ENCODE results near the gene SHMT1.
"Not testable (repeated sequence)": the region's sequence is repeated elsewhere in the genome, so short reads cannot be mapped to it uniquely, and the experiment has no call there.

SHMT1 gene

DNA sequence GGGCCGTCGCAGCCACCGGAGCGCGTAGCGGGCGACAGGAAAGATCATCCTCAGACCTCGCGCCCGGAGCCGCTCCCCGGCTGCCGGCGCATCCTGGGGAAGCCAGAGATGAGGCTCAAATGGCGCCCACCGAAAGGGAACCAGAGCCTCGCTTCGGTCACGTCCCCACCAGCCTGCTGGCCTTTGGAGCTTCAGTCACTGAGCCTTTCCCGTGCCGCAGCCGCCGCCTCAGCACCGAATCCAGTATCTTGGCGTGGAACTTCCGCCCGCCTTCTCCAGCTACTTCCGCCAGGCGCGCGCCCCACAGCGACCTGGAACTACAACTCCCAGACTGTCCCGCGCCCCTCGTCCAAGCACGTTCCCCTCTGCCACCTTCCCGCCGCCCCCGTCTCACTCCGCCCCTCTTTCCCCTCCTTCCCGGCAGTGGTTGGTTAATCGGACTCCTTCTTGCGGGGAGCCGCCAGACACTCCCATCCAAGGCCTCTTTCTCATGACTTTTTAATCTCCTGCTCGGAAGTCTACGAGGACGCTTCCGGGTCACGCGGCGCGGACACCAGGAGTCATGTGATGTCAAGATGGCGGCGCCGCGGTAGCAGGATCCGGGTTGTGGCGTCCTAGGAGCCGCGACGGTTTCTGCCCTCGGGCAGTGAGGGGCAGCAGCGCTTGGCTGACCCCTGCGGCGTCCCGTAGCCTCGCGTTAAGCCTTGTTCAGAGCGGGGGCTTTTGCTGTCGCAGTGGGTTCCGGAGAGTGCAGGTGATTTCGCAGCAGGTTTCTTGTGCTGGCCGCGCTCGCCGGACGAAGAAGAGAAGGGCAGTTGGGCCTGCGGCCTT, 48.4 kb downstream of the SHMT1 start, which contains the start of the genes SMCR8 and TOP3A (continued):
- TF ChIP-seq, protein P1, sequence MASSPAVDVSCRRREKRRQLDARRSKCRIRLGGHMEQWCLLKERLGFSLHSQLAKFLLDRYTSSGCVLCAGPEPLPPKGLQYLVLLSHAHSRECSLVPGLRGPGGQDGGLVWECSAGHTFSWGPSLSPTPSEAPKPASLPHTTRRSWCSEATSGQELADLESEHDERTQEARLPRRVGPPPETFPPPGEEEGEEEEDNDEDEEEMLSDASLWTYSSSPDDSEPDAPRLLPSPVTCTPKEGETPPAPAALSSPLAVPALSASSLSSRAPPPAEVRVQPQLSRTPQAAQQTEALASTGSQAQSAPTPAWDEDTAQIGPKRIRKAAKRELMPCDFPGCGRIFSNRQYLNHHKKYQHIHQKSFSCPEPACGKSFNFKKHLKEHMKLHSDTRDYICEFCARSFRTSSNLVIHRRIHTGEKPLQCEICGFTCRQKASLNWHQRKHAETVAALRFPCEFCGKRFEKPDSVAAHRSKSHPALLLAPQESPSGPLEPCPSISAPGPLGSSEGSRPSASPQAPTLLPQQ (tag by site-specific recombination; IDR thresholded peaks at IDR 0.05) = peak; percentile 66; the same call in 1 of the 2 replicates
- TF ChIP-seq, protein P2, sequence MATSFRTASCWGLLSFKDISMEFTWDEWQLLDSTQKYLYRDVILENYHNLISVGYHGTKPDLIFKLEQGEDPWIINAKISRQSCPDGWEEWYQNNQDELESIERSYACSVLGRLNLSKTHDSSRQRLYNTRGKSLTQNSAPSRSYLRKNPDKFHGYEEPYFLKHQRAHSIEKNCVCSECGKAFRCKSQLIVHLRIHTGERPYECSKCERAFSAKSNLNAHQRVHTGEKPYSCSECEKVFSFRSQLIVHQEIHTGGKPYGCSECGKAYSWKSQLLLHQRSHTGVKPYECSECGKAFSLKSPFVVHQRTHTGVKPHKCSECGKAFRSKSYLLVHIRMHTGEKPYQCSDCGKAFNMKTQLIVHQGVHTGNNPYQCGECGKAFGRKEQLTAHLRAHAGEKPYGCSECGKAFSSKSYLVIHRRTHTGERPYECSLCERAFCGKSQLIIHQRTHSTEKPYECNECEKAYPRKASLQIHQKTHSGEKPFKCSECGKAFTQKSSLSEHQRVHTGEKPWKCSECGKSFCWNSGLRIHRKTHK (tag by site-specific recombination; IDR thresholded peaks at IDR 0.05) = no peak
- TF ChIP-seq ZNF280D (tag by site-specific recombination; IDR thresholded peaks at IDR 0.05) (no peak), ZSCAN5A (tag by site-specific recombination; IDR thresholded peaks at IDR 0.05) (peak; percentile 86), YY2 (tag by site-specific recombination; IDR thresholded peaks at IDR 0.05) (peak; percentile 93)

DNA sequence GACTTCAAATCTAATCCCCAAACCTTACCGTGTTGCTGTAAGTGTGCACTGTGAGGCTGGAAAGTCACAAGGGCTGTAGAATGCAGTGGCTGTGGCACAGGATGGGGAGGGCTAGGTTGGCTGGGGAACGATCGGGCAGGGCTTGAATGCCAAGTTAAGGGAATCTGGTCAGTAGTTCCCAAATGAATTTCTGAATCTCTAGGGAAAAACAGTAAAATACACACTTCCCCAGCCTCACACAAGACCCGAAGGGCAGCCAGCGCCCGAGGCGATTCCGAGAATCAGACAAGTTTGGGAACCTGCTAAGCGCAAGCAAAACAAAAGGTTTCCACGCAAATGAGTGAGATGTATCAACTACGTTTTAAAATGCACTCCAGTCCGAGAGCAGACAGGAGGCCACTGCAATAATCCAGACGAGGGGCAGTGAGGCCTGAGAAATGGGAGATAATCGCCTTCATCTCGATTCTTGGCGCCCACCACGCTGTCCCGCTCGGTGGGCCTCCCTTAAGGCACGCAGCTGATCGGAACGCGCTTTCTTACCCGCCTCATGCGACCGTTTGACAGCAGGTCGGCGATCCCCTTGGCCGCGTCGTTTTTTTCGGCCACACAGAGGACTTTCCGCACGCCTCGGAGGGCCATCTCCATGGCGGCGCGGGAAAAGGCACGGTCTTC, 49.2 kb downstream of the SHMT1 start:
- Histone ChIP-seq H3K36me3 (ENCODE audit: control insufficient read depth in 2 of 2, insufficient read depth in 1 of 2, low read length in 2 of 2) (peaks cover 30 to 72% of the 10 kb centered on the region in 2 experiments), H3K9me3 (ENCODE audit: control insufficient read depth, insufficient read depth, low read depth, low read length) (no peaks in the 10 kb centered on the region), H3K4me1 (ENCODE audit: control insufficient read depth, insufficient read depth, low read length) (peaks cover 21% of the 10 kb centered on the region), H3K27ac (ENCODE audit: extremely low read depth, low read depth, low read length) (peak overlapping the region; percentile 93), H3K4me3 (ENCODE audit: low read depth, low read length) (peak overlapping the region; percentile 85)
- ChIA-PET POLR2A (interaction anchor here (0.6 to 1.5 kb wide), 13 partner anchors 8 to 96 kb away, joined by 3 to 8 read pairs (median 3); partner anchors contain the start of genes MIEF2 and SHMT1), CTCF (interaction anchor here (0.9 to 1.1 kb wide), 2 partner anchors 67 to 96 kb away, joined by 3 read pairs; no protein-coding TSS in a partner anchor)
- TF ChIP-seq ZNF555 (tag by site-specific recombination; conservative IDR thresholded peaks at IDR 0.05) (no peak), ZFP37 (tag by site-specific recombination; IDR thresholded peaks at IDR 0.05) (0 out of 2 replicates have a peak, but pooled peaks have one; percentile 48), YY1 (tag by site-specific recombination; IDR thresholded peaks at IDR 0.05) (peak; percentile 79)

- H3K36me3 ChIP-seq (ENCODE audit: control insufficient read depth in 2 of 2, insufficient read depth in 1 of 2, low read length in 2 of 2) = peaks cover 73 to 92% of the 10 kb centered on the region in 2 experiments
- H3K4me1 ChIP-seq (ENCODE audit: control insufficient read depth, insufficient read depth, low read length) = peaks cover 12% of the 10 kb centered on the region
- no peak for TF ChIP-seq ZNF449 (tag by site-specific recombination; IDR thresholded peaks at IDR 0.05)
- no peak for TF ChIP-seq ZSCAN23 (tag by site-specific recombination; IDR thresholded peaks at IDR 0.05)
- TF ChIP-seq, protein P3, sequence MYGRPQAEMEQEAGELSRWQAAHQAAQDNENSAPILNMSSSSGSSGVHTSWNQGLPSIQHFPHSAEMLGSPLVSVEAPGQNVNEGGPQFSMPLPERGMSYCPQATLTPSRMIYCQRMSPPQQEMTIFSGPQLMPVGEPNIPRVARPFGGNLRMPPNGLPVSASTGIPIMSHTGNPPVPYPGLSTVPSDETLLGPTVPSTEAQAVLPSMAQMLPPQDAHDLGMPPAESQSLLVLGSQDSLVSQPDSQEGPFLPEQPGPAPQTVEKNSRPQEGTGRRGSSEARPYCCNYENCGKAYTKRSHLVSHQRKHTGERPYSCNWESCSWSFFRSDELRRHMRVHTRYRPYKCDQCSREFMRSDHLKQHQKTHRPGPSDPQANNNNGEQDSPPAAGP (tag by site-specific recombination; IDR thresholded peaks at IDR 0.05) = no peak
- TF ChIP-seq ZNF76 (tag by site-specific recombination; IDR thresholded peaks at IDR 0.05; ENCODE audit: borderline replicate concordance, low read depth) = no peak
- TF ChIP-seq ZNF140 (tag by site-specific recombination; IDR thresholded peaks at IDR 0.05) = peak; percentile 95
- TF ChIP-seq OSR2 (tag by site-specific recombination; IDR thresholded peaks at IDR 0.05) = no peak
- POLR2A ChIA-PET = no interaction called here
- no peak overlapping the region for H3K4me3 ChIP-seq (ENCODE audit: low read depth, low read length)
- CTCF ChIA-PET = no interaction called here
- H3K27ac ChIP-seq (ENCODE audit: extremely low read depth, low read depth, low read length) = no peak overlapping the region
- H3K9me3 ChIP-seq (ENCODE audit: control insufficient read depth, insufficient read depth, low read depth, low read length) = no peaks in the 10 kb centered on the region
Measured at GRCh38 chr17:18309202-18309601, 54.1 kb downstream of the SHMT1 start.

- H3K4me1 ChIP-seq (ENCODE audit: control insufficient read depth, insufficient read depth, low read length); H3K4me3 ChIP-seq (ENCODE audit: low read depth, low read length); H3K9me3 ChIP-seq (ENCODE audit: control insufficient read depth, insufficient read depth, low read depth, low read length); H3K27ac ChIP-seq (ENCODE audit: extremely low read depth, low read depth, low read length): not testable (repeated sequence)
- CTCF ChIA-PET = interaction anchor here (0.9 kb wide), 1 partner anchor 9 kb away, joined by 3 read pairs; no protein-coding TSS in a partner anchor
- POLR2A ChIA-PET = interaction anchor here (1.2 kb wide), 1 partner anchor 16 kb away, joined by 5 read pairs; no protein-coding TSS in a partner anchor
- H3K36me3 ChIP-seq (ENCODE audit: control insufficient read depth in 2 of 2, insufficient read depth in 1 of 2, low read length in 2 of 2) = peaks cover 85 to 92% of the 10 kb centered on the region in 2 experiments
Measured at GRCh38 chr17:18303206-18303605, 60.1 kb downstream of the SHMT1 start.

Data from HEK293 (cell line).